ENCODE measurements around the gene PRH2.

PRH2 gene

DNA sequence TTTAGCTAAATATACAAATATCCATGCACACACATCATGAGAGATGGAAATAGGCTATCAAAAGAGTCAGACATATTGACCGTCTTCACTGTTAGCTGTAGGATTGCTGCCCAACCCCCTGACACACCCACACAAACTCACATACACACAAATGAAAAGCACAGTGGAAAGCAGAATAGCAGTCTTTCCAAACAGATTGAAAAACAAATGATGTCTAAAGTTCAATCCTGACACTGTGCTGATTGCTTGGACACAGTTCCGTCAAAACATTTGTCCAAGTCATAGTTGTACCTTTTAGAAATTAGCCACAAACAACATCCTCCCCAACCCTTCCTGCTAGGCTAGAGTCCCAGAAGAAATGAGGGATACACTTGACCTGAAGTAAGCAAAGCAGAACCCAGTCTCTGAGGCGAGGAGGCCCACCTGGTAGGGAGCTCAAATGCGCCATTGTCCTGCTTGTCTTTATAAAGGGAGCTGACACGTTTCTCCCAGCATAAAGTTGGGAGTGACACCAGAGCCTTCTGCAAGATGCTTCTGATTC, at the start of gene PRH2:
TSS of gene PRH2 (plus strand) at position 491 of the 541 bp plus-strand sequence. CDS start at position 529, 38 bp downstream.
- no peak for DNase-seq (ENCODE audit: low read depth)

DNA sequence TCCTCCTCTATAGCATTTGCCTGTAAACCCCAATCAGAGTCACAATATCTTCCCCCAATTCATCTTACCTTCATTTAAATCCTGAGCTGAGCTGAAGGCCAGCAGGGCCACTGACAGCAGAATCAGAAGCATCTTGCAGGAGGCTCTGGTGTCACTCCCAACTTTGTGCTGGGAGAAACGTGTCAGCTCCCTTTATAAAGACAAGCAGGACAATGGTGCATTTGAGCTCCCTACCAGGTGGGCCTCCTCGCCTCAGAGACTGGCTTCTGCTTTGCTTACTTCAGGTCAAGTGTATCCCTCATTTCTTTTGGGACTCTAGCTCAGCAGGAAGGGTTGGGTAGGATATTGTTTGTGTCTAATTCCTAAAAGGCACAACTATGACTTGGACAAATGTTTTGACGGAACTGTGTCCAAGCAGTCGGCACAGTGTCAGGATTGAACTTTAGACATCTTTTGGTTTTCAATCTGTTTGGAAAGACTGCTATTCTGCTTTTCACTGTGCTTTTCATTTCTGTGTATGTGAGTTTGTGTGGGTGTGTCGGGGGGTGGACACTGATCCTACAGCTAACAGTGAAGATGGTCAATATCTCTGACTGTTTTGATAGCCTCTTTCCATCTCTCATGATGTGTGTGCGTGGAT, 44.8 kb upstream of the PRH2 start, which contains the start of gene PRH1:
TSS of gene PRH1 (minus strand) at position 170 of the 640 bp plus-strand sequence. CDS start at position 132, 38 bp downstream.
- no peak for DNase-seq (ENCODE audit: low read depth)

- DNase-seq (ENCODE audit: low read depth) = no peak
Measured at GRCh38 chr12:10889226-10889625, 39.8 kb upstream of the PRH2 start.

- no peak for DNase-seq (ENCODE audit: low read depth)
Measured at GRCh38 chr12:10891937-10892336, 37.1 kb upstream of the PRH2 start.

DNA sequence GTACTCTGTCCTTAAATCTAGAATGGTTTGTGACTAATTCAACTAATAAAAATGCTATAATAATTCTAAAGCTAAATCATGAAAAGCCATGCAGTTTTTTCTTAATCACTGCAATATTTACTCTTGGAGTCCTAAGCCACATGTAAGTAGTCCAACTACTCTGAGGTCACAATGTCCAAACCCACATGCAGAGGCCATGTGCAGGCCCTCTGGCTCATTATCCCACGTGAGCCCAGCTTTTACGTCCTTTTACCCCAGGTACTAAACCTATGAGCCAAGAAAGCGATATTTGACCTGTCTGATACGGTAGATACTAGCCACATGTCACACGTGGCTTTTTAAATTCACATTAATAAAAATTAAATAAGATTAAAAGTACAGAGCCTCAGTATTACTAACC, 32.2 kb upstream of the PRH2 start:
- no peak for DNase-seq (ENCODE audit: low read depth)

GRCh38 chr12:10900530-10900929, 28.5 kb upstream of the PRH2 start:
- DNase-seq (ENCODE audit: low read depth) = no peak

DNA sequence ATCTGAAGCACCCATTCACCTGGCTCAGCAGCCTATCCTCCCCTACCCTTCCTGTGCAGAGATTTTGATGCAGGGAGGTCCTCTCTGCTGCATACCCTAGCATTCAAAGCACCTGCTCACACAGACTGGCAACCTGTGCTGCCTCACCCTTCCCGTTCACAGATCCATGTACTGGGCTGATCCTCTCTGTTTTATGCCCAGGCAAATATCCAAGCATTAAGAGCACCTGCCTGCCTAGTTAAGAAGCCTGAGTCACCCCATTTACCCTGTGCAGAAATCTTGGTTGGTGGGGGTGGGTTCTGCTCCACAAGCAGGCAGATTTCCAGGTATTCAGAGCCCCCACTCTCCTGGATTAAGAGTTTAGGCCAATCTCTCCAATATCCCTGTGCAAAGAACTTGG, 28.1 kb upstream of the PRH2 start:
- DNase-seq (ENCODE audit: low read depth) = no peak

DNA sequence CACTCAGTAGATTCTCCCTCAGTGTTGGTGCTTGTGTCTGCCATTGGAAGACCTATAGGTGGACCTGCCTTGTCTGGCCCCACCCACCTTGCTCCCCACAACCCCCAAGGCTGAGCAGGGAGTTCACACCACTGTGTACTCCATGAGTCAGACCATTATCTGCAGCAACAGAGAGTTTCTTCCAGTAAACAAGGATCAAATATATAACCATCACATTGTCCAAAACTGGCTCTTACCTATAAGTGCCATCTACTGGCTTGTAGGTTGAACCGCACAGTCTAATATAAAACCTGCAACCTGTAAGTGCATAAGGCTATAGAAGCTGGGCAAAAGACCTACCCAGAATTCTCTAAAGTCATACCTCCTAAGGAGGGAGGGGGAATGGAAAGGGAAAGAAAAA, 27.6 kb upstream of the PRH2 start:
- DNase-seq (ENCODE audit: low read depth) = no peak

- no peak for DNase-seq (ENCODE audit: low read depth)
Measured at GRCh38 chr12:10904686-10905085, 24.4 kb upstream of the PRH2 start.

GRCh38 chr12:10909462-10909861, 19.6 kb upstream of the PRH2 start, which contains the start of gene TAS2R13:
TSS of gene TAS2R13 (minus strand) at chr12:10909562. CDS start at chr12:10909298, 264 bp downstream.
- DNase-seq (ENCODE audit: low read depth) = no peak

GRCh38 chr12:10910380-10910779, 18.7 kb upstream of the PRH2 start:
- DNase-seq (ENCODE audit: low read depth) = no peak

DNA sequence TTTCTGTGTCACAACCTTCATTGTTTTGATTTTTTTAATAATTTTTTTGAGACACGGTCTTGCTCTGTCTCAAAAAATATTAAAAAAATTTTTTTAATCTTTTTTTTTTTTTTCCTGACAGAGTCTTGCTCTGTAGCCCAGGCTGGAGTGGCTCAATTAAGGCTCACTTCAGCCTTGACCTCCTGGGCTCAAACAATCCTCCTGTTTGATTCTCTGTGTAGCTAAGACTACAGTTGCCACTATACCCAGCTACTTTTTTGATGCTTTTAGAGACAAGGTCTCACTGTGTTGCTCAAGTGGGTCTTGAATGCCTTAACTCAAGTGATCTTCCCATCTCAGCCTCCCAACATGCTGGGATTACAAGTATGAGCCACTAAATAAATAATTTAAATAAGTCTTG, 9.2 kb upstream of the PRH2 start:
- no peak for DNase-seq (ENCODE audit: low read depth)

DNA sequence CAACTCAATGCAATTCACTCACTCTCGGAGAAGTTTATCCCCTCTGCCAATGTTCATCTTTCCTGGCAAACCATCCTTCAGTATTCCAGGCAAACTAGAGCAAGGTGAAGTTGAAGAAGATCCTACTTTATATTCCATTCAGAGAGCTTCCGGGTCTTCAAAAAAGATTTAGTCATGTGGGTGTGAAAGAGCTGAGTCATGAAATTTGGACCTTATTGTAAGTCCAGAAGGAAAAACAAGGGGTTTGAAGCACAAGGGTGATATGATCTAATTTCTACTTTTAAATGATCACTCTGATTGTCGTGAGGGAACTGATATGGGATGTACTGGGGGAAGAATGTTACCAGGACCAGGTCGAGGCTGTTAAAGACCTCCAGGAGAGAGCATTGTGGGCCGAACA, 2.8 kb upstream of the PRH2 start:
- DNase-seq (ENCODE audit: low read depth) = no peak

GRCh38 chr12:10936506-10936905, 7.5 kb downstream of the PRH2 start:
- no peak for DNase-seq (ENCODE audit: low read depth)

- no peak for DNase-seq (ENCODE audit: low read depth)
Measured at GRCh38 chr12:10939163-10939562, 10.1 kb downstream of the PRH2 start, which contains the start of gene TAS2R14. TSS of gene TAS2R14 (minus strand) at chr12:10939263. CDS start at chr12:10939207, 56 bp downstream.

GRCh38 chr12:10940389-10940788, 11.4 kb downstream of the PRH2 start:
- DNase-seq (ENCODE audit: low read depth) = peak; percentile 1

DNA sequence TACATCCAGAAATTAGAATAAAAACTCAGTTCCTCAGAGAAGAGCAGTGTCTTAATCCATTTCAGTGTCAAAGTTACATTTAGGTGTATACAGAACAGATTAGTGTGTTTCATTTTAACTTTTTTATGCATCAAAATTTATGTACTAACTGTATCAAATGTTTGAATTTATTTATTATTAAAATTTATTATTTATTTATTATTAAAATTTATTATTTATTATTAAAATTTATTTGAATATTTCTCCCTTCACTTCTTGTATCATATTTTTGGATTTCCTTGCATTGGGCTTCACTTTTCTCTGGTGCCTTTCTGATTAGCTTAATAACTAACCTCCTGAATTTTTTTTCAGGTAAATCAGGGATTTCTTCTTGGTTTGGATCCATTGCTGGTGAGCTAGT, 12.3 kb downstream of the PRH2 start:
- no peak for DNase-seq (ENCODE audit: low read depth)

DNA sequence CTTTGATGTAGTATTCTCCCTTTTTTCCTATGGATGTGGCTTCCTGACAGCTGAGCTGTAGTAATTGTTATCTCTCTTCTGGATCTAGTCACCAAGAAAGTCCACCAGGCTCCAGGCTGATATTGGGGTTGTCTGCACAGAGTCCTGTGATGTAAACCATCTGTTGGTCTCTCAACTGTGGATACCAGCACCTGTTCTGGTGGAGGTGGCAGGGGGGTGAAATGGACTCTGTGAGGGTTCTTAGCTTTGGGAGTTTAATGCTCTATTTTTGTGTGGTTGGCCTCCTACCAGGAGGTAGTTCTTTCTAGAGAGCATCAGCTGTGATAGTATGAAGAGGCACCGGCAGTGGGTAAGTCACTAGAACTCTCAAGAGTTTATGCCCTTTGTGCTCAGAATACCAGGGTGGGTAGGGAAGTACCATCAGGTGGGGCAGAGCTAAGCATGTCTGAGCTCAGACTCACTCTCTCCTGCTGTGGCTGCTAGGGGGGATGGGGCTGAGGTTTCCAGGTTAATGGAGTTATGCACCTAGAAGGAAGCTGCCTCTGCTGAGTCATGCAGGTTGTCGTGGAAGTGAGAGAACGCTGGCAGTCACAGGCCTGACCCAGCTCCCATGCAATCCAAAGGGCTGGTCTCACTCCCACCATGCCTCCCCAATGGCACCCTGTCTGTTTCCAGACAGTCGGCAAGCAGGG, 13.0 kb downstream of the PRH2 start:
- no peak for DNase-seq (ENCODE audit: low read depth)

GRCh38 chr12:10943167-10943566, 14.1 kb downstream of the PRH2 start:
- DNase-seq (ENCODE audit: low read depth) = no peak

- DNase-seq (ENCODE audit: low read depth) = no peak
Measured at GRCh38 chr12:10952645-10953044, 23.6 kb downstream of the PRH2 start.

DNA sequence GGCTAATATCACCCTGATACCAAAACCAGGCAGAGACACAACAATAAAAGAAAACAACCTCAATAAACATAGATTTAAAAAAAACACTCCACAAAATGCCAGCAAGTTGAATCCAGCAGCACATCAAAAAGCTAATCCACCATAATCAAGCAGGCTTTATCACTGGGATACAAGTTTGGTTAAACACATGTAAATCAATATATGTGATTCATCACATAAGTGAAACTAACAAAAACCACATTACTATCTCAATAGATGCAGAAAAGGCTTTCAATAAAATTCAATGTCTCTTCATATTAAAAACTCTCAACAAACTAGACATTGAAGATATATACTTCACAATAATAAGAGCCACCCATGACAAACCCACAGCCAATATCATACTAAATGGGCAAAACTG, 27.0 kb downstream of the PRH2 start:
- no peak for DNase-seq (ENCODE audit: low read depth)

DNA sequence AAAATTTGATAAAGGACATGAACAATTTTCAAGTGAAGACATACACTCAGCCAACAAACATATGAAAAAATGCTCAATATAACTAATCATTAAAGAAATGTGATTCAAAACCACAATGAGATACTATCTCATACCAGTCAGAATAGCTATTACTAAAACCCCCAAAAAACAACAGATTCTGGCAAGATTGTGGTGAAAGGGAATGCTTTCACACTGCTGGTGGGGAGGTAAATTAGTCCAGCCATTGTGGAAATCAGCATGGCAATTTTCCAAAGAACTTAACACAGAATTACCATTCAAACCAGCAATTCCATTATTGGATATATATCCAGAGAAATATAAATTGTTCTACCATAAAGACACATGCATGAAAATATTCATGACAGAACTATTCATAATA, 28.7 kb downstream of the PRH2 start:
- no peak for DNase-seq (ENCODE audit: low read depth)

DNA sequence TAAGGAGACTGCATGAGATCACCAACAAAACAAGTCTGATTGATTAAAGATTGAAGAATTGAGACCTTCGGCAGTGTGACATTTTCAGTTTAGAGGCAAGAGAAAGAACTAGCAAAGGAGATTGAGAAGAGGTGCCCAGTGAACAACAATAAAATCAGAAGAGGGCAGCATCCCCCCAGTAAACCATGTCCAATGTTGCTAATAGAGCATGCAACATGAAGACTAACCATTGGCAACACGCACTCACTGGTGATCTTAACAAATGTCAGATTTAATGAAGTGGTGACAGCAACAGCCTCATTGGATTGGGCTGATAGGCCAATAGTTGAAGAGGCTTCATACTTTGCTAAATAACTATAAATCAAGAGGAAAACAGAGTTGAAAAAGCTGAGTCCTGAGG, 30.8 kb downstream of the PRH2 start:
- no peak for DNase-seq (ENCODE audit: low read depth)

All from fibroblast of the conjunctiva (primary cell).